Gastroesophageal sphincter (tissue), 4 donors: ENCODE measurements around the gene C7. TPM values are rescaled to one million over a fixed set of nuclear protein-coding genes. Genes with fewer than 3 reads are reported as not detected.
A peak's percentile ranks its signal among the peaks of the same experiment; 100 is the strongest.

Source experiments
- ATAC-seq: fragments of 150-250 bp; one replicate; pipeline ENCODE4 v1.9.1; 2016; ENCODE audit warnings: mild to moderate bottlenecking, moderate library complexity
- H3K27ac ChIP-seq, 4 donors: fragments of 200-600 bp; sonication (generic) in 3 of 4; 1 replicate in 3 of 4; 2 replicates in 1 of 4; pipeline ENCODE4 v1.5.1; 2016 to 2019
- H3K27me3 ChIP-seq: fragments of 200-600 bp; sonication (generic); one replicate; pipeline ENCODE4 v1.5.1; 2019
- H3K36me3 ChIP-seq, 2 donors: fragments of 200-600 bp; sonication (generic); one replicate each; pipeline ENCODE4 v1.5.1; 2019; ENCODE audit warnings: control low read depth in 1 of 2
- H3K4me1 ChIP-seq, 3 donors: fragments of 200-600 bp; sonication (generic); 1 replicate in 2 of 3; 2 replicates in 1 of 3; pipeline ENCODE4 v1.5.1; 2016 to 2019; ENCODE audit warnings: control low read depth in 2 of 3
- H3K4me3 ChIP-seq, 2 donors: fragments of 200-600 bp; sonication (generic); one replicate each; pipeline ENCODE4 v1.5.1; 2019; ENCODE audit warnings: mild to moderate bottlenecking in 1 of 2, moderate library complexity in 1 of 2
- H3K9me3 ChIP-seq, 3 donors: fragments of 200-600 bp; sonication (generic); one replicate each; pipeline ENCODE4 v1.5.1; 2017 to 2019; ENCODE audit warnings: control low read depth in 2 of 3
- CTCF ChIP-seq, 4 experiments: fragments of 200-600 bp in 2 of 4; fragments of 450-650 bp in 2 of 4; sonication (generic) in 1 of 4; IDR thresholded peaks; one replicate each; pipeline ENCODE4 v1.5.1; 2017 to 2019; ENCODE audit warnings: antibody characterized with exemption in 4 of 4, mild to moderate bottlenecking in 2 of 4, moderate library complexity in 2 of 4
- EP300 ChIP-seq: sonication (generic); formaldehyde crosslinking; IDR thresholded peaks from one replicate; pipeline ENCODE4 v1.6.1; 2017; ENCODE audit warnings: antibody characterized with exemption, mild to moderate bottlenecking
- POLR2A ChIP-seq, 2 donors: fragments of 450-650 bp; IDR thresholded peaks; one replicate each; pipeline ENCODE4 v1.6.1; 2017; ENCODE audit warnings: antibody characterized with exemption in 2 of 2, mild to moderate bottlenecking in 2 of 2, moderate library complexity in 1 of 2
- POLR2AphosphoS5 ChIP-seq: sonication (generic); formaldehyde crosslinking; IDR thresholded peaks from one replicate; pipeline ENCODE4 v1.6.1; 2017; ENCODE audit warnings: antibody characterized with exemption
- WGBS, 2 donors: methylation state at CpG; one replicate each; pipeline ENCODE4 v1.1.5; 2018; ENCODE audit warnings: low coverage in 1 of 2; 5-methylcytosine and 5-hydroxymethylcytosine counted together
- total RNA-seq, 4 donors: library from RNA; depleted of rRNA; stranded (reverse); fragments of >200 nt; gene quantifications; one replicate each; pipeline ENCODE4 v1.1.0, GENCODE V29; 2016

C7 gene
- total RNA-seq, 4 donors from 2014 or later = 396 to 929 (median 694) TPM

- Histone ChIP-seq H3K36me3 (no peaks in the 10 kb centered on the region), H3K4me1 (peaks cover 0 to 18% (median 7%) of the 10 kb centered on the region in 3 donors), H3K27ac (no peak overlapping the region), H3K9me3 (peaks cover 0 to 11% (median 0%) of the 10 kb centered on the region in 3 donors), H3K27me3 (no peaks in the 10 kb centered on the region), H3K4me3 (no peak overlapping the region)
- TF ChIP-seq EP300 (no peak), POLR2AphosphoS5 (no peak), CTCF (IDR thresholded peaks at IDR 0.05) (no peak), POLR2A (IDR thresholded peaks at IDR 0.05) (no peak)
- ATAC-seq = no peak
These were observed 78.1 kb downstream of the C7 start for GRCh38 chr5:40987349-40987748.

GRCh38 chr5:40988746-40989510, 79.6 kb downstream of the C7 start:
- Histone ChIP-seq H3K27me3 (no peaks in the 10 kb centered on the region), H3K4me3 (no peak overlapping the region), H3K9me3 (peaks cover 0 to 11% (median 0%) of the 10 kb centered on the region in 3 donors), H3K36me3 (no peaks in the 10 kb centered on the region), H3K27ac (no peak overlapping the region), H3K4me1 (peaks cover 0 to 30% (median 14%) of the 10 kb centered on the region in 3 donors)
- TF ChIP-seq CTCF (IDR thresholded peaks at IDR 0.05) (no peak), EP300 (no peak), POLR2AphosphoS5 (no peak), POLR2A (IDR thresholded peaks at IDR 0.05) (no peak)
- WGBS, 2 donors = 72 to 91% methylated on average over 3 to 5 of the region's 8 CpGs
- no peak for ATAC-seq

- Histone ChIP-seq H3K27ac (peak overlapping the region in 3 of 4 donors; percentile 70 to 75 (median 74)), H3K36me3 (no peaks in the 10 kb centered on the region), H3K4me1 (peaks cover 0 to 30% (median 14%) of the 10 kb centered on the region in 3 donors), H3K9me3 (peaks cover 0 to 11% (median 0%) of the 10 kb centered on the region in 3 donors), H3K4me3 (no peak overlapping the region), H3K27me3 (no peaks in the 10 kb centered on the region)
- 20 to 31% methylated on average over 2 of the region's 2 CpGs for WGBS, 2 donors
- peak; percentile 98 for ATAC-seq
- TF ChIP-seq POLR2A (IDR thresholded peaks at IDR 0.05) (no peak), POLR2AphosphoS5 (peak; percentile 93), EP300 (no peak), CTCF (IDR thresholded peaks at IDR 0.05) (peak in 2 of 4 experiments; percentile 6 to 20)
These were observed 82.1 kb downstream of the C7 start for GRCh38 chr5:40991168-40991980.

GRCh38 chr5:40991981-40992559, 82.8 kb downstream of the C7 start:
- peaks cover 0 to 5% (median 0%) of the 10 kb centered on the region in 3 donors for H3K9me3 ChIP-seq
- no peak for ATAC-seq
- H3K4me1 ChIP-seq = peaks cover 0 to 30% (median 14%) of the 10 kb centered on the region in 3 donors
- H3K27me3 ChIP-seq = no peaks in the 10 kb centered on the region
- no peak overlapping the region for H3K4me3 ChIP-seq
- WGBS, 2 donors = 60 to 75% methylated on average over 1 to 5 of the region's 5 CpGs
- peak overlapping the region in 3 of 4 donors; percentile 68 to 75 (median 70) for H3K27ac ChIP-seq
- TF ChIP-seq POLR2AphosphoS5 (no peak), EP300 (no peak), CTCF (IDR thresholded peaks at IDR 0.05) (no peak), POLR2A (IDR thresholded peaks at IDR 0.05) (no peak)
- no peaks in the 10 kb centered on the region for H3K36me3 ChIP-seq
